SKM-1 (cell line): ENCODE data around the gene ABHD14A.

ENCODE experiments used
- DNase-seq: peaks from one replicate; lab custom pipeline; 2025; ENCODE audit not compliant: unreplicated experiment; lab: John Stamatoyannopoulos, UW

ABHD14A gene

DNA sequence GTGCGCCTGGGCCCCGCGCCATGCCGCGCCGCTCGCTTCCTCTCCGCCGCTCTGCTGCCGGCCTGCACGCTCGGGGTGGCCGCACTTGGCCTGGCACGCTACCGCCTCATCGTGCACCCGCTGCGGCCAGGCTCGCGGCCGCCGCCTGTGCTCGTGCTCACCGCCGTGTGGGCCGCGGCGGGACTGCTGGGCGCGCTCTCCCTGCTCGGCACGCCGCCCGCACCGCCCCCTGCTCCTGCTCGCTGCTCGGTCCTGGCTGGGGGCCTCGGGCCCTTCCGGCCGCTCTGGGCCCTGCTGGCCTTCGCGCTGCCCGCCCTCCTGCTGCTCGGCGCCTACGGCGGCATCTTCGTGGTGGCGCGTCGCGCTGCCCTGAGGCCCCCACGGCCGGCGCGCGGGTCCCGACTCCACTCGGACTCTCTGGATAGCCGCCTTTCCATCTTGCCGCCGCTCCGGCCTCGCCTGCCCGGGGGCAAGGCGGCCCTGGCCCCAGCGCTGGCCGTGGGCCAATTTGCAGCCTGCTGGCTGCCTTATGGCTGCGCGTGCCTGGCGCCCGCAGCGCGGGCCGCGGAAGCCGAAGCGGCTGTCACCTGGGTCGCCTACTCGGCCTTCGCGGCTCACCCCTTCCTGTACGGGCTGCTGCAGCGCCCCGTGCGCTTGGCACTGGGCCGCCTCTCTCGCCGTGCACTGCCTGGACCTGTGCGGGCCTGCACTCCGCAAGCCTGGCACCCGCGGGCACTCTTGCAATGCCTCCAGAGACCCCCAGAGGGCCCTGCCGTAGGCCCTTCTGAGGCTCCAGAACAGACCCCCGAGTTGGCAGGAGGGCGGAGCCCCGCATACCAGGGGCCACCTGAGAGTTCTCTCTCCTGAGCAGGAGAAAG lies 18.7 kb upstream of the ABHD14A start:
- DNase-seq: no peak

DNA sequence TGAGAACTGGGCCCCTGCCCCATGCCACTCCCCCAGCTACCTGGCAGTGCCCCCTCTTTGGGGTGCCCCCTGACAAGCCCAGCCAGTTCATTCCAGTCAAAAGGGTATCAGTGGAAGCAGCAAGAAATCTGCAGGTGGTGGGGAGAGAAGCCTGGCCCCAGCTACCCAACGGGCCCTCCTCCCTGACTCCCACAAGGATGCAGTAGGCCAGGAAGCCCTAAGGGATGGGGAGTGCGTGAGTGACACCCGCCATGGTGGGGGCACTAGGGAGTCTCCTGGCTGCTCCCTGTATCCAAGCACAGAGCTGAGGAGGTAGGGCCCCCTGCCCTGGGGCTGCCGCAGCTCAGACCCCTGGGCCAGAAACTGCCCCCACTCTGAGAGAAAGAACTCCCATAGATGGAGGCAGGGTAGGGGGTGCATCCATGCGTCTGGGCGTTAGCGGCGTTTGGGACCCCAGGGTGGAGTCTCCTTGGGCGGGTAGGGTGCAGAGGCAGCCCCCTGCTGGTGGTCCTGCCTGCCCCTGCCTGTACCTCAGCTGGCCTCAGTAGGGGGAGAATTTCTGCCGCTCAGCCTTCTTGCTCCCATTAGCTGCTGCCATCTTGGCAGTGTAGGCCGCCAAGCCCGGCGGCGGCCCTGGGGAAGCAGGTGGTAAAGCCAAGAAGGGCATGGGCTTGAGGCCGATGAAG lies 17.2 kb upstream of the ABHD14A start:
- no peak for DNase-seq

DNA sequence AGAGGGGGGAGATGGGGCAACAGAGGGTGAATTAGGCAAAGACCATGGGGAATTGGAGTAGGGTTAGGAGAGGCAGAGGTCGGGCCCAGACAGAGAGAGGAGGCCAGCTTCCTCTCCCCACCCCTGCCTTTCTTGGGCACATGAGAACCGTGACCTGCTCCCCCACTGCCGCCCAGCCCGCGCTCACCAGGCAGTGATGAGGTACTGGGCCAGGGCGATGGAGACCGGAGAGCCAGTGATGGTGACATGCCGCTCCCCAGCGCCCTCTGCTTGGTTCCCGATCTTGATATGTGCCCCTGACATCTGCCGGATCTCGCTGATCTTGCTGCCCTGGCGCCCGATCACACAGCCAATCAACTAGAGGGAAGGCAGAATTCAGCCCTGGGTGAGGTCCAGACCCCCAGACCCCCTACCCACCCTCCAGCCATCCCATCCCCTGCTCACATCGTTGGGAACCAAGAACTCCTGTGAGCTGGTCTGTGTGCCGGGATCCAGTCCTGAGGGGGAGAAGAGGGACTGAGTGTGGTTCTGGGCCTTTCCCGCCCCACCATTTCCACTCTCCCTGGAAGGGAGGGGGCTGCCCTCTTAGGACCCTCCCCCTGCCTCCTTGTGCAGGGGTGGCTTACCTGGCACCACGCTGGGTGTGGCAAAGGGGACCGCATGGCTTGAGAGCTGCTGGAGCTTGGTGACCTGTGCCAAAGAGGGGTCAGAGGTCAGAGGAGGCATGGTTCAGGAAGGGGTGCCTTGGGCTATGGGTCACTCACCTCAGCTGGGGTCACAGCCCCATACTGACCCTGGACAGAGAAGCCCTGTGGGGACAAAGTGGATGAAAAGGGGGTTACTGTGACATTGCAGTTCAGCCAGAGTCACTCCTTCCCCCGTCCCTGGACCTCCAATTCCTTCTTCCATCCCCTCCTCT lies 16.0 kb upstream of the ABHD14A start:
- no peak for DNase-seq

DNA sequence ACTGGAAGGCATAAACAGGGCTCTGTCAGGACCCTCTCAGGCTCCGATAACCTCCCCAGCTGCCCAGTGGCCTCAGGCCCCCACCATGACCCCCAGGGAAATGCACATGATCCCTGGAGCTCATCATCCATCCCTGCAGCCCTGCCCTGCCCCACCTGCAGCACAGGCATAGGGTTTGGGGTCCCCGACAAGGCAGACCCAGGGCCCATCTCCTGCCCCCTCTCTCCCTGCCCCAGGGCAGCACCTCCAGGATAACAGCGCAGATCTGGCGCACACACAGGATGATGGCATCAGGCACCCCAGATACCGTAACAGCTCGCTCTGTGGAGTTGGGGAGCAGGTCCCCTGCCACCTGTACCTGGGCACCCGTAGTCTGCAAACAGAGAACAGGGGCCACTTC lies 15.2 kb upstream of the ABHD14A start:
- no peak for DNase-seq

DNA sequence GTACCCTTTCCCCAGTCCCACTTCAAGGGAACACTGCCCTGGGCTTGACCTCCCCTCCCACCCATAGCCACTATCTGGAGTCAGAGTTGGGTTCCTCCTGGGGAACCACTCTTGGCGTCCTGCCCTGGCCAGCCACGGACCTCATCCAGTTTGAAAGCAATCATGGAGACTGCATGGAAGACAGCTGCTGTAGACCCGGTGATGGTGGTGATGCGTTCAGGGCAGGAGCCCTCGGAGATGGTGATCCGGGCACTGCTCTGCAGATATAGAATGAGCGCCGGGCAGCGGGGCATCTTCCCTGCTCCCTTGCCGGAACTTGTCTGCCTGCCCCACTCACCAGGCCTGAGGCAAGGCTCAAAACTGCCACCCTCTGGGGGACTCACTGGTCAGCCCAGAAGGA lies 14.5 kb upstream of the ABHD14A start:
- DNase-seq: no peak

DNA sequence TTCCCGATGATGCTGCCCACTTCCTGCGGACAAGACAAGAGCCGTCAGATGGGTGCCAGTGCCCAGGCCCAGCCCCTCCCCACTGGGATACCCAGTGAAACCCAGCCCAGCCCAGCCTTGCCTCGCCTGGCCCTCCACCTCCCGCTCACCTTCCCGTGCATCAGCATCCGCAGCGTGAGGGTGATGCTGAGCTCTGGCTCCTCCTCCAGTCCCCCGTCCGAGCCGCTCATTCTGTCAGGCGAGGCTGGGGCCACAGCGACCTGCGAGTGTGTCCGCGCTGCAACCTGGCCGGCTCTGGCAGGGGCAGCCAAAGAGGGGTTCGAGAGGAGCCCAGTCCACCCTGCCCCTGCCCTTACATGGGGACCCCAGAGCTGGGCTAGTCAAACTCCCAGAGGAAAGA lies 13.9 kb upstream of the ABHD14A start:
- no peak for DNase-seq

DNA sequence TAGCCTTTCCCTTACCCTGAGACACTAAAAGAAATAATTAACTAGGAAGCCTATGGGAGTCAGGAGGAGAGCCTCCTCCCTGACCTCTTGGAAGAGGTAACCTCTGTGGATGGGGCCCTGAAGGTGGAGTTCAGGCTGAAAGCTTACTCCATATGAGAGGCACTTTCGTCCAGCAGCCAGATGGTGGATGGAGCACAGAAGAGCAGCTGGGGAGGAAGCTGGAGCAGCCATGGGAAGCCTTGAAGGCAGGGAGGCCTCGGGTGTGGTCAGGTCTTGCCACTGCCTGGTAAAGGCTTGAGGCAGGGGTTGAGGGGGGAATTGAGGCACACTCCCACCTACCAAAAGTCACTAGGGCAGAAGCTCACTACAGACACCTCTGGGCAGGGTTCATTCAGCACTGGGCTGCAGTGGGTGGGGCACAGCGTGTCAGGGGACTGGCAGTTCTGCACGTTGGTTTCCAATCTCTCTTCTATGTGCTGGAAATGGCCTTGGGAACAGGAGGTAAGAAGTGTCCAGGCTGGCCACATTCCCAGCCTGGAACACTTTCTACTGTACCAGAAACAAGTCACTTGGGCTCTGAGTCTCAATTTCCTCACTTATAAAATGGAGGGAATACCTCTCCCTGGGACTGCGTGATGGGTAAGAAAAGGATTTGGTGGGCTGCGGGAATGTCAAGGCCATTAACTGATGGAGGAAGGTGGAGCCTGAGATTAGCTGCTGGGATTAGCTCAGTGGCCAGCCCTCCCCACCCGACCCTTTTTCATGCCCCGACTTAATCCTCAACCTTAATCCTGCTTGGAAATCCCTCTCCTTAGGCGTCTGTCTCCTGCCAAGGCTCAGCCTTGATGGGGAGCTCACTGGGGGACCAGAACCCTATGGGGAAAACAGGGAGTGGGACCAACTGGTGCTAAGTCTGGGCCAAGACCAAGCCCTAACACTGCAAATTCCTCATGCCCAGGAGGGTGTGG lies 13.0 kb upstream of the ABHD14A start:
- DNase-seq: no peak

DNA sequence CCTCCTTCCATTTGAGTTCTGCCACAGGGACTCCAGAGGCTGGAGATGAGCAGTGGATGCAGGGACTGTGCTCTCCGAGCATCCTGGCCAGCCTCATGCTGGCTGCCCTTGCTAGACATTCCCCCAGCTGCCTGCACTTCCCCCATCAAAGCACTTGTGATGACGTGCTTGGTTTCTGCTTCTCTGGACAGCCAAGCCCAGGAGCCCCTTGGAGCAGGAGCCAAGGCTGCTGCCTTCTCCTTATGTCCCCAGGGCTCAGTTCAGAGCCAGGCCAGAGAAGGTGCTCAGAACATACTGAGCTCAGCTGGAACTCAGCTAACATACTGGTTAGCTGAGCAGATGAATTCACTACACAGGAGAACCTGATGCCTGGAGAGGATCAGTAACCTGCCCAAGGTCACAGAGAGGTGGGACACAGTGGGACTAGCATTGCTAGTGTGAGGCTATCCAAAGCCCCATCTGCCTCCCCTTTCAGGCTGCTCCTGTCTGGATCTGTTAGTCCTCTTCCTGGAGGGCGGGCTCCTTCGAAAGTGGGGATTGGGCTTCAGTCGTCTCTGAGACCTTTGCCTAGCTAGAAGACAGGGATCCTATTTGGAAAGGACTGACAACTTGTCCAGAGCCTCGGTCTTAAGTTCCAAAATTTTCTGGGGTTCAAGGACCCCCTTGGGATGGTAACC lies 11.9 kb upstream of the ABHD14A start:
- DNase-seq: no peak

DNA sequence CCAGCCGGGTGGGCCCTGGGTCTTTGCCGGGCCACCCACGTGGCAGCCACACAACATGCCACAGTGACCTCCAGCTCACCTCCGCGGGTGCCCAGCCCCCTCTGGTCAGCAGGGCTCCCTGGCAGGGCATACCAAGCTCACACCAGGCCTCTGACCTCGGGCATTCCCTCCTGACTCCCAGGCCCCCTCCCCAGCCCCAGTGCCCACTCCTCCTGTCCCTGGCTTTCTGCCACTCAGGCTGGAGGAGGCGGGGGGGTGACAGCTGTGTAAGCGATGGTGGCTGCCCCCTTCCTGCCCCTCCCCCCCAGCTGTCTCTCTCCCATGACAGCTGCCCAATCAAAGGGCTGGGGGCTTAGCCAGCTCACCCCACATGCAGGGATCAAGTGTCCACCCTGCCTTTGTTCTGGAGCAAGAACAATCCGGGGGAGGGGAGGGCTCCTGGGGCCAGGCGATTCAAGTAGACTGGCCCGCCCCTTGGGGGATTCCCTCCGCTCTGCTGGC lies 10.9 kb upstream of the ABHD14A start:
- no peak for DNase-seq

DNA sequence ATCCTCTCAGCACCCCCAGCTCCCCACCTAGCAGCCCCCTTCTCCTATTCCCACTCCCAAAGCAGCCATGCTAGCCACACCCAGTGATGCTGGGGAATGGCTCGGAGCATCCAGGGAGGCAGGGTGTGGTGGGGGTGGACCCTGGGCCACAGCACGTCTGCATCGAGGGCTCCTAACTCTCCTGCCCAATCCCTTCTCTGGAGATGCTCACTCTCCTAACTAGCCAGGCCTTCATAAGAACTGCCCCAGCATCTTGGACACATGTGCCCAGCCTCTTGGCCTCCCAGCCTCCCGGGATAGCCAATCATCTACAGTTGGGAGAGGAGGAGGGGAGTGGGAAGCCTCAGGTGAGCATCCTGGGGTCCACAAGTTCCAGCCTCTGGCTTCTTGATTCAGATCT lies 10.3 kb upstream of the ABHD14A start:
- no peak for DNase-seq

DNA sequence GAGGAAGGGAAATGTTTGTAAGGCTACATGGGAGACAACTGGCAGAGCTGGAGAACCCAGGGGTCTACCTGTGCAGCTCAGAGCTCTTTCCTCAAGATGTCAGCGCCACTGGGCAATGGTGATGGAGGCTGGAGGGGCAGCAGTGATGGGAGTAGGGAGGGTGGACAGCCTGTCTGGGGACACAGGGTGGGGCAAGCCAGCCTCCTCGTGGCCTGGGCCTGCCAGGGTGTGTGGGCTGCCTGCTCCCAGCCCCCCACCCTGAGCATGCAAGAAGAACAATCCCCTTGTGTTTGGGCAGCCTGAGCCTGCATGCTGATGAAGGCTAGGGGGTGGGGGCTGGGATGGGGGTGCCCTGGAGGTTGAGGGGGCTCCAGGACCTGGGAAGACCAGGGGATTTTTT lies 8.8 kb upstream of the ABHD14A start:
- no peak for DNase-seq

DNA sequence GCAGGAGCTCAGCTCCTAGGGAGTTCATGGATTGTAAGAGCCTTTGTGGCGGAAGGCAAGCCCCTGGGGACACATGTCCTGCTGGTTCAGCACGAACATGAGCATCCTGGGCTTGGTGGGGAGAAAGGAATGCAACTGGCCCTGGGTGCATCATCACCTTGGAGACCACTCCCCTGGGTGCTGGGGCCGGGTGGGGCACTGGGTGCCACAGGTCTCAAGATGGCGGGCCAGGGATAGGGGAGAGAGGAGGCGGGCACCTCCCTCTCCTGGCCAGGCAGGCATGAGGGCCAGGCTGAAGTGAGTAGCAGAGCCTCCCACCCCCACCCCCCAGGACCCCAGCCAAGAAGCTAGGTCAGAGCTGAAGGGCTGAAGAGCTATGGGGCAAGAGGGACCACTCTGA lies 8.4 kb upstream of the ABHD14A start:
- no peak for DNase-seq

DNA sequence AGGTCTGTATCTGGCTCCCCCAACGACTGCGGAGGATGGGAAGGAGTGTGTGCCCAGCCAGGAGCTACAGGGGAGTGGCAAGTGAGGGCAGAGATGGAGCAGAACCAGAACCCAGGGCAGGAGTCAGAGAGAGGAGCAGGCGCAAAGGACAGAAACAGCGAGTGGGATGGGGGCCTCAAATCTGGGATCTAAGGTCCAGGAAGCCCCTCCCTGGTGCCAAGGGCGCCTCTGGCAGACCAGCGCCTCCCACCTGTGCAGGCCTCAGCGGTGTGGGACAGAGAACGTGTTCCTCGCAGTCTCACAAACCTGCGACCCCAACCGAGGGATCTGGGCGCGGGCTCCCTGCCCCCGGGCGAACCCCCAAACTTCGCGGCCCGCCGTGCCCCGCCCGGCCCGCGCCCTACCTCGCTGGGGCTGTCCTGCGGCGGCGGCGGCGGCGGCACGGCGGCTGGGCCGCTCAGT lies 7.9 kb upstream of the ABHD14A start:
- DNase-seq: no peak

DNA sequence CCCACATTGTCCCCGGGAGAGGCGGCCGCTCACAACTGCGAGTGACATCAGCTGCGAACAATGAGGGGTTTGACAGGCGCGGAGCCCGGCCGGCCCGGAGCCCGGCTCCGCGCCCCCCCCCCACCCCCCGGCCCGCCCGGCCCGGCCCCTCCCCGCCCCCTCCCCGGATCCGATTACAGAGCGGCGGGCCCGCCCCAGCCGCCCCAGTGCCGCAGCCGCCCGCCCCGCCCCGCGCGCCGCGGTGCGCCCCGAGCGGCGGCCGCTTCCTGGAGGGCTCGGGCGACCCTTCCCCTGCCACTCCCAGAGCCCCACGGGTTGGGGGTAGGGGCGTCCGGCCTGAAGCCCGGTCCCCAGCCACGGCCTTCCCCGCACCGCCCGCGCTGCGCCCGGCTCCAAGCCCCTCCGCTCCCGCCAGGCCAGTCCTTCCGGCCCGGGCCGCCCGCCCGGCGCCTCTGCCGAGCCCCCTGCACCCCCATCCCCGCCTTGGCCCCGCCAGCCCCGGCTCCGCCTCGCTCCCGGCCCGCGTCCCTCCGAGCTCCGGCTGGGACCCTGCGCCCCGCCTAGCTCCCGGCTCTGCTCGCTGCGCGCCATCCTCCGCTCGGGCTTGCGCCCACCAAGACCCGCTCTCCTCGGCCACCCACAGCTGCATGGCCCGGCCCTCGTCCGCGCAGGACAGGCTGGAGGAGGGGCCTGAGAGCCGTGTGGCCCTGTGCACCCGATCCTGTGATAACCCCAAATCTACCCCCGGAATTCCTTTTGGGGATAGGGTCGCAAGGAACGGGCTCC lies 7.3 kb upstream of the ABHD14A start, which contains the start of gene PCBP4:
Gene PCBP4, minus strand, starts transcription at position 71 of the 786 bp plus-strand sequence. CDS start 6,214 bp downstream, outside the sequence.
- no peak for DNase-seq

DNA sequence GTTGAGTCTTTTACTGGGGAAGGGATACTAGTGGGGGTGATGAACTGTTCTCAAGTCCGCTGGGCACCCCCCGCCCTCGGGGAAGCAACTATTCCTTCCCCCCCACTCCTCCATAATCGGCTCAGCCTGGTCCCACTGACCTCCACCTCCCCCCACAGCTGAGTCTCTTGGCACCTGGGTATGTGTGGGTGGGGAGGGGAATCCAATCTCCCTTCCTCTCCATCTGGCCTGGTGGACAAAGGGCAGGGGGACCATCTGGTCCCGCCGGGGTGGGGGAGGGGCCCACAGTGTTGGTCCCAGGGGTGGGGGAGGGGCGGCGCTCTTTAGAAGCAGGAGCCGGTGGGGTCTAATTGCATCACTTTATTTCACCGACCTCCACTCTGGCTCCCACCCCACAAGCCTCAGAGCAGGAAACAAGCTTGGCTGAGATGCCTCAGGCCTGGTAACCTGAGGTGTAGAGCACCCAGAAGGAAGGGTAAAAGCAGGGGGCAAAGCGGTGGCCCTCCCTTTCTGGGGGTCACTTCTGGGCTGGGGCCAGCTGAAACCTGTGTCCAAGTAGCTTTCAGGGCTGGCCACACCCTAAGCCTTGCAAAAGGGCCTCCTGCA lies 6.6 kb upstream of the ABHD14A start:
- no peak for DNase-seq

DNA sequence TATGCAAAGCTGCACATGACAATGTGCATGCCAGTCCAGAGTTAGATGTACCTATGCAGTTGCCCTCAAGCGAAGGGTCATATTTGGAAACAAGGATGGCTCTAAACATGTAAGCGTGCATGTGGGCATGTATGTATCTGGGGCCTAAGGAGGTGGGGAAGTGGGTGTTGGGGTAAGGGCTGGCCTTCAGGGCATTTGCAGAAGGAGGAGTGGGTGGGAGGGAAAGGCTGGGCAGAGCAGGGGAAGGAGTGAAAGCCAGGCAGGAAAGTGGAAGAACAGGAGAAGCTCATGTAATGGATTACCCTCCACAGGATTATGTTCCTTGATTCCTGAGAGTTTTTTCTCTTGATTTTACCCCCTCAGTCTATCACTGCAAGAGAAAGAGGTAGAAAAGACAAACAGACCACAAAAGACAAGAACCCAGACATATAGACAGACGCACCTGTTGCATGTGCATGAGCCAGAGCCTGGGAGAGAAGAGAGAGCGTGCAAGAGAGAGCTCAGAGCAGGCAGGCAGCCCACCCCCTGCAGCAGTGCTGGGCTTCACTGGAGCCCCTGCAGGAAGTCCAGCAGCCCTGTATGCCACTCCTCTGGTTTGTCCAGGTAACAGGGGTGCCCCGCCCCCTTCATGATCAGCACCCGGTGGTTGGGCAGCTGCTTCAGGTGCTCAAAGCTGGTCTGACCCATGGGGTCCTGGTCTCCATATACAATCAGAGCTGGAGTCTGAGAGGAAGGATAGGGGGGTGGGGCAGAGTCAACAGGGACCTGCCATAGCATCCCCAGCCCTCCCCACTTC lies 5.8 kb upstream of the ABHD14A start:
- DNase-seq: no peak

DNA sequence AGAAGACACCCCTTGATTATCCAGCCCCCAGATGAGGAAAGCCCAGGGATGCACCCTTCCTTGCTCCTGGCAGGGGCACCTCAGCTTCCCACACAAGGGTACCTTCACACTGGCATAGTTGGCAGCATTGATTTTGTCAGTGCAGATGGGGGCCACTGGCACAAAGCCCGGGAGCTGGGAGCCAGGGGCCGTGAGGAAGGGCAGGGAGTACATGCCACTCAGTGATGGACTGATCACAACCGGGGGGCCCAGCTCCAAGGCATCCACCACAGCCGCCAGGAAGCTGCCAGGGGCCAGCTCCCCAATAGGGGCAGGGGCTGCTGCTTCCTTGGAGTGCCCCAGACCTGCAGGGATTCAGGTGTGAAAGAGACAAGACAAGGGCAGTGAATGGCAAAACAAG lies 5.0 kb upstream of the ABHD14A start:
- DNase-seq: no peak
